Skin epidermis (tissue), 12 donors: ENCODE measurements around the gene ZNF677.
A peak's percentile ranks its signal among the peaks of the same experiment; 100 is the strongest.
"Not testable (repeated sequence)": the region's sequence is repeated elsewhere in the genome, so short reads cannot be mapped to it uniquely, and the experiment has no call there.

Experiments used
- H3K27ac ChIP-seq, 21 experiments: fragments of 200-600 bp; sonication (generic) in 11 of 21; one replicate each; pipeline ENCODE4 v1.5.0; 2020; ENCODE audit warnings: mild to moderate bottlenecking in 3 of 21, inconsistent platforms in 2 of 21, moderate library complexity in 2 of 21
- H3K4me3 ChIP-seq, 7 experiments: fragments of 200-600 bp; sonication (generic) in 2 of 7; one replicate each; pipeline ENCODE4 v1.5.0; 2020; ENCODE audit warnings: inconsistent platforms in 2 of 7, mild to moderate bottlenecking in 2 of 7, moderate library complexity in 1 of 7

Gene ZNF677

GRCh38 chr19:53254411-53255341 lies at the start of gene ZNF677:
TSS of gene ZNF677 (minus strand) at chr19:53254873. CDS start at chr19:53251550, 3,323 bp downstream.
- Histone ChIP-seq H3K4me3 (peak within 1 kb of the TSS; percentile 25 to 79 (median 51)), H3K27ac (peak within 1 kb of the TSS in 17 of 21 experiments; percentile 8 to 88 (median 67))

GRCh38 chr19:53301341-53301740 lies 46.7 kb upstream of the ZNF677 start:
- not testable (repeated sequence) for H3K27ac ChIP-seq, H3K4me3 ChIP-seq

- Histone ChIP-seq H3K27ac (no peak overlapping the region), H3K4me3 (no peak overlapping the region)
Observed at GRCh38 chr19:53294786-53295441, 40.2 kb upstream of the ZNF677 start.

- Histone ChIP-seq H3K4me3 (no peak overlapping the region), H3K27ac (no peak overlapping the region)
Observed at GRCh38 chr19:53290758-53291549, 36.3 kb upstream of the ZNF677 start.

GRCh38 chr19:53285087-53285486 lies 30.4 kb upstream of the ZNF677 start:
- no peak overlapping the region for H3K27ac ChIP-seq

GRCh38 chr19:53281947-53282346 lies 27.3 kb upstream of the ZNF677 start:
- not testable (repeated sequence) for H3K4me3 ChIP-seq

More at GRCh38 chr19:53285087-53285486, 30.4 kb upstream of the ZNF677 start:
- H3K4me3 ChIP-seq = no peak overlapping the region

GRCh38 chr19:53275480-53275879 lies 20.8 kb upstream of the ZNF677 start:
- Histone ChIP-seq H3K27ac (no peak overlapping the region), H3K4me3 (no peak overlapping the region)

More at GRCh38 chr19:53281947-53282346, 27.3 kb upstream of the ZNF677 start:
- H3K27ac ChIP-seq = not testable (repeated sequence)

- Histone ChIP-seq H3K27ac (no peak overlapping the region), H3K4me3 (no peak overlapping the region)
Observed at GRCh38 chr19:53272044-53272443, 17.4 kb upstream of the ZNF677 start.

- H3K27ac ChIP-seq, H3K4me3 ChIP-seq: not testable (repeated sequence)
Observed at GRCh38 chr19:53269861-53270260, 15.2 kb upstream of the ZNF677 start.

GRCh38 chr19:53267623-53268022 lies 12.9 kb upstream of the ZNF677 start, which contains the start of gene VN1R4:
TSS of gene VN1R4 (minus strand) at chr19:53267723. CDS start at chr19:53267665, 58 bp downstream.
- H3K4me3 ChIP-seq, H3K27ac ChIP-seq: not testable (repeated sequence)

GRCh38 chr19:53257715-53258342 lies 3.2 kb upstream of the ZNF677 start, which contains the start of gene VN1R2:
TSS of gene VN1R2 (plus strand) at chr19:53258292. CDS start at chr19:53258376, 84 bp downstream.
- H3K27ac ChIP-seq, H3K4me3 ChIP-seq: not testable (repeated sequence)

GRCh38 chr19:53246498-53246897 lies 8.2 kb downstream of the ZNF677 start:
- no peak overlapping the region for H3K4me3 ChIP-seq
- no peak overlapping the region for H3K27ac ChIP-seq

GRCh38 chr19:53237114-53237777 lies 17.4 kb downstream of the ZNF677 start:
- H3K4me3 ChIP-seq = no peak overlapping the region
- no peak overlapping the region for H3K27ac ChIP-seq

- Histone ChIP-seq H3K4me3 (no peak overlapping the region), H3K27ac (no peak overlapping the region)
Observed at GRCh38 chr19:53224606-53225005, 30.1 kb downstream of the ZNF677 start.

- H3K4me3 ChIP-seq, H3K27ac ChIP-seq: not testable (repeated sequence)
Observed at GRCh38 chr19:53222716-53223115, 32.0 kb downstream of the ZNF677 start.

- no peak overlapping the region for H3K4me3 ChIP-seq
- H3K27ac ChIP-seq = no peak overlapping the region
Observed at GRCh38 chr19:53212703-53213320, 41.9 kb downstream of the ZNF677 start.

- H3K27ac ChIP-seq, H3K4me3 ChIP-seq: not testable (repeated sequence)
Observed at GRCh38 chr19:53211554-53211953, 43.1 kb downstream of the ZNF677 start.

GRCh38 chr19:53196777-53197396 lies 57.8 kb downstream of the ZNF677 start:
- H3K27ac ChIP-seq = peak overlapping the region in 20 of 21 experiments; percentile 72 to 93 (median 86)
- H3K4me3 ChIP-seq = peak overlapping the region; percentile 48 to 83 (median 78)
